ENCODE data around the gene P2RY14.

The P2RY14 gene

GRCh38 chr3:151314593-151314992, 36.3 kb upstream of the P2RY14 start:
- WGBS, result 95% methylated on average over 5 of the region's 5 CpGs
- H3K4me3 ChIP-seq (ENCODE audit: low read length), result no peak overlapping the region

GRCh38 chr3:151314137-151314536, 35.8 kb upstream of the P2RY14 start:
- no peaks in the 10 kb centered on the region for H3K27me3 ChIP-seq (ENCODE audit: insufficient read depth, low read length)
- no peaks in the 10 kb centered on the region for H3K36me3 ChIP-seq (ENCODE audit: insufficient read depth, low read length)
- no peak overlapping the region for H3K27ac ChIP-seq (ENCODE audit: low read depth, low read length)
- H3K4me3 ChIP-seq (ENCODE audit: low read length), result no peak overlapping the region
- no peak overlapping the region for H3K9ac ChIP-seq (ENCODE audit: low read depth, low read length)
- H3K4me1 ChIP-seq (ENCODE audit: insufficient read depth, low read length), result peaks cover 55% of the 10 kb centered on the region
- no peaks in the 10 kb centered on the region for H3K9me3 ChIP-seq (ENCODE audit: insufficient read depth, low read depth, low read length)
- 100% methylated on average over 1 of the region's 2 CpGs for WGBS

More at GRCh38 chr3:151314593-151314992, 36.3 kb upstream of the P2RY14 start:
- H3K9me3 ChIP-seq (ENCODE audit: insufficient read depth, low read depth, low read length), result no peaks in the 10 kb centered on the region
- H3K36me3 ChIP-seq (ENCODE audit: insufficient read depth, low read length), result no peaks in the 10 kb centered on the region
- H3K4me1 ChIP-seq (ENCODE audit: insufficient read depth, low read length), result peaks cover 55% of the 10 kb centered on the region
- no peaks in the 10 kb centered on the region for H3K27me3 ChIP-seq (ENCODE audit: insufficient read depth, low read length)
- peak overlapping the region; percentile 53; the same call in 1 of the 2 replicates for H3K27ac ChIP-seq (ENCODE audit: low read depth, low read length)
- no peak overlapping the region for H3K9ac ChIP-seq (ENCODE audit: low read depth, low read length)

- no peaks in the 10 kb centered on the region for H3K9me3 ChIP-seq (ENCODE audit: insufficient read depth, low read depth, low read length)
- 65% methylated on average over 3 of the region's 3 CpGs for WGBS
- H3K9ac ChIP-seq (ENCODE audit: low read depth, low read length), result no peak overlapping the region
- no peak overlapping the region for H3K27ac ChIP-seq (ENCODE audit: low read depth, low read length)
- no peaks in the 10 kb centered on the region for H3K27me3 ChIP-seq (ENCODE audit: insufficient read depth, low read length)
- H3K4me1 ChIP-seq (ENCODE audit: insufficient read depth, low read length), result peaks cover 43% of the 10 kb centered on the region
- no peak overlapping the region for H3K4me3 ChIP-seq (ENCODE audit: low read length)
- H3K36me3 ChIP-seq (ENCODE audit: insufficient read depth, low read length), result no peaks in the 10 kb centered on the region
Observed at GRCh38 chr3:151312972-151313371, 34.6 kb upstream of the P2RY14 start.

GRCh38 chr3:151309566-151309965, 31.2 kb upstream of the P2RY14 start:
- no peak overlapping the region for H3K27ac ChIP-seq (ENCODE audit: low read depth, low read length)
- H3K9me3 ChIP-seq (ENCODE audit: insufficient read depth, low read depth, low read length), result no peaks in the 10 kb centered on the region
- peaks cover 41% of the 10 kb centered on the region for H3K4me1 ChIP-seq (ENCODE audit: insufficient read depth, low read length)
- H3K27me3 ChIP-seq (ENCODE audit: insufficient read depth, low read length), result no peaks in the 10 kb centered on the region
- H3K36me3 ChIP-seq (ENCODE audit: insufficient read depth, low read length), result no peaks in the 10 kb centered on the region
- H3K9ac ChIP-seq (ENCODE audit: low read depth, low read length), result no peak overlapping the region
- no peak overlapping the region for H3K4me3 ChIP-seq (ENCODE audit: low read length)
- WGBS, result 97% methylated on average over 2 of the region's 2 CpGs

GRCh38 chr3:151307583-151308488, 29.5 kb upstream of the P2RY14 start:
- H3K9me3 ChIP-seq (ENCODE audit: insufficient read depth, low read depth, low read length), result no peaks in the 10 kb centered on the region

GRCh38 chr3:151307131-151307530, 28.8 kb upstream of the P2RY14 start:
- H3K9ac ChIP-seq (ENCODE audit: low read depth, low read length), result no peak overlapping the region
- no peaks in the 10 kb centered on the region for H3K9me3 ChIP-seq (ENCODE audit: insufficient read depth, low read depth, low read length)
- H3K27ac ChIP-seq (ENCODE audit: low read depth, low read length), result no peak overlapping the region
- no peaks in the 10 kb centered on the region for H3K36me3 ChIP-seq (ENCODE audit: insufficient read depth, low read length)
- H3K4me3 ChIP-seq (ENCODE audit: low read length), result no peak overlapping the region
- H3K4me1 ChIP-seq (ENCODE audit: insufficient read depth, low read length), result peaks cover 28% of the 10 kb centered on the region
- H3K27me3 ChIP-seq (ENCODE audit: insufficient read depth, low read length), result no peaks in the 10 kb centered on the region

More at GRCh38 chr3:151307583-151308488, 29.5 kb upstream of the P2RY14 start:
- WGBS, result 89% methylated on average over 1 of the region's 1 CpG
- Histone ChIP-seq H3K27ac (ENCODE audit: low read depth, low read length) (no peak overlapping the region), H3K36me3 (ENCODE audit: insufficient read depth, low read length) (no peaks in the 10 kb centered on the region), H3K9ac (ENCODE audit: low read depth, low read length) (no peak overlapping the region), H3K4me3 (ENCODE audit: low read length) (no peak overlapping the region), H3K27me3 (ENCODE audit: insufficient read depth, low read length) (no peaks in the 10 kb centered on the region), H3K4me1 (ENCODE audit: insufficient read depth, low read length) (peaks cover 31% of the 10 kb centered on the region)

- WGBS, result 89% methylated on average over 6 of the region's 6 CpGs
- H3K9ac ChIP-seq (ENCODE audit: low read depth, low read length), result no peak overlapping the region
- H3K36me3 ChIP-seq (ENCODE audit: insufficient read depth, low read length), result no peaks in the 10 kb centered on the region
- H3K9me3 ChIP-seq (ENCODE audit: insufficient read depth, low read depth, low read length), result no peaks in the 10 kb centered on the region
- no peak overlapping the region for H3K27ac ChIP-seq (ENCODE audit: low read depth, low read length)
- no peak overlapping the region for H3K4me3 ChIP-seq (ENCODE audit: low read length)
- H3K4me1 ChIP-seq (ENCODE audit: insufficient read depth, low read length), result peaks cover 28% of the 10 kb centered on the region
- H3K27me3 ChIP-seq (ENCODE audit: insufficient read depth, low read length), result no peaks in the 10 kb centered on the region
Observed at GRCh38 chr3:151306168-151306810, 27.9 kb upstream of the P2RY14 start.

- WGBS, result 81% methylated on average over 4 of the region's 4 CpGs
Observed at GRCh38 chr3:151305775-151306151, 27.4 kb upstream of the P2RY14 start.

GRCh38 chr3:151305060-151305774, 26.9 kb upstream of the P2RY14 start:
- no peak overlapping the region; the same call in 1 of the 2 replicates for H3K9ac ChIP-seq (ENCODE audit: low read depth, low read length)
- no peaks in the 10 kb centered on the region for H3K36me3 ChIP-seq (ENCODE audit: insufficient read depth, low read length)
- no peaks in the 10 kb centered on the region for H3K9me3 ChIP-seq (ENCODE audit: insufficient read depth, low read depth, low read length)
- H3K4me1 ChIP-seq (ENCODE audit: insufficient read depth, low read length), result peaks cover 28% of the 10 kb centered on the region
- WGBS, result 51% methylated on average over 7 of the region's 7 CpGs
- no peaks in the 10 kb centered on the region for H3K27me3 ChIP-seq (ENCODE audit: insufficient read depth, low read length)
- peak overlapping the region; percentile 57; the same call in 1 of the 2 replicates for H3K27ac ChIP-seq (ENCODE audit: low read depth, low read length)
- no peak overlapping the region for H3K4me3 ChIP-seq (ENCODE audit: low read length)

More at GRCh38 chr3:151305775-151306151, 27.4 kb upstream of the P2RY14 start:
- Histone ChIP-seq H3K27me3 (ENCODE audit: insufficient read depth, low read length) (no peaks in the 10 kb centered on the region), H3K36me3 (ENCODE audit: insufficient read depth, low read length) (no peaks in the 10 kb centered on the region), H3K9ac (ENCODE audit: low read depth, low read length) (no peak overlapping the region), H3K9me3 (ENCODE audit: insufficient read depth, low read depth, low read length) (no peaks in the 10 kb centered on the region), H3K4me3 (ENCODE audit: low read length) (no peak overlapping the region), H3K4me1 (ENCODE audit: insufficient read depth, low read length) (peaks cover 28% of the 10 kb centered on the region), H3K27ac (ENCODE audit: low read depth, low read length) (peak overlapping the region; percentile 38; the same call in 1 of the 2 replicates)

GRCh38 chr3:151303751-151304150, 25.4 kb upstream of the P2RY14 start:
- no peak overlapping the region for H3K27ac ChIP-seq (ENCODE audit: low read depth, low read length)
- H3K4me1 ChIP-seq (ENCODE audit: insufficient read depth, low read length), result peaks cover 28% of the 10 kb centered on the region
- 81% methylated on average over 1 of the region's 2 CpGs for WGBS

GRCh38 chr3:151301787-151302186, 23.4 kb upstream of the P2RY14 start:
- no peaks in the 10 kb centered on the region for H3K36me3 ChIP-seq (ENCODE audit: insufficient read depth, low read length)
- WGBS, result 93% methylated on average over 2 of the region's 3 CpGs
- H3K27ac ChIP-seq (ENCODE audit: low read depth, low read length), result no peak overlapping the region
- no peak overlapping the region for H3K9ac ChIP-seq (ENCODE audit: low read depth, low read length)
- H3K9me3 ChIP-seq (ENCODE audit: insufficient read depth, low read depth, low read length), result no peaks in the 10 kb centered on the region
- H3K27me3 ChIP-seq (ENCODE audit: insufficient read depth, low read length), result no peaks in the 10 kb centered on the region
- H3K4me1 ChIP-seq (ENCODE audit: insufficient read depth, low read length), result peaks cover 28% of the 10 kb centered on the region
- no peak overlapping the region for H3K4me3 ChIP-seq (ENCODE audit: low read length)

More at GRCh38 chr3:151303751-151304150, 25.4 kb upstream of the P2RY14 start:
- no peak overlapping the region for H3K9ac ChIP-seq (ENCODE audit: low read depth, low read length)
- no peak overlapping the region for H3K4me3 ChIP-seq (ENCODE audit: low read length)
- H3K36me3 ChIP-seq (ENCODE audit: insufficient read depth, low read length), result no peaks in the 10 kb centered on the region
- no peaks in the 10 kb centered on the region for H3K27me3 ChIP-seq (ENCODE audit: insufficient read depth, low read length)
- no peaks in the 10 kb centered on the region for H3K9me3 ChIP-seq (ENCODE audit: insufficient read depth, low read depth, low read length)

Measured in HUES64 (cell line).